Liver (tissue), 9 donors: ENCODE data around the gene CHRNA3. TPM values are rescaled to one million over a fixed set of nuclear protein-coding genes. Genes with fewer than 3 reads are reported as not detected.

Experiments
- DNase-seq: peaks from one replicate; pipeline ENCODE4 v3.0.0-alpha.2; 2017; ENCODE audit warnings: low spot score
- H3K27ac ChIP-seq, 2 donors: one replicate each; pipeline ENCODE4 v1.7.0; 2013; ENCODE audit warnings: inconsistent platforms in 2 of 2, low read length in 2 of 2, control low read depth in 1 of 2, low read depth in 1 of 2, mild to moderate bottlenecking in 1 of 2
- H3K27me3 ChIP-seq, 4 donors: one replicate each; pipeline versions ENCODE4 v1.6.1 to v1.7.0; 2013; ENCODE audit warnings: low read length in 3 of 4, inconsistent platforms in 1 of 4, mild to moderate bottlenecking in 1 of 4, moderate library complexity in 1 of 4; ENCODE audit not compliant: control insufficient read depth in 4 of 4, insufficient read depth in 4 of 4
- H3K36me3 ChIP-seq, 4 donors: one replicate each; pipeline versions ENCODE4 v1.6.1 to v1.7.0; 2013; ENCODE audit warnings: low read length in 3 of 4, mild to moderate bottlenecking in 3 of 4, low read depth in 1 of 4, moderate library complexity in 1 of 4; ENCODE audit not compliant: control insufficient read depth in 4 of 4, insufficient read depth in 3 of 4
- H3K4me1 ChIP-seq, 4 donors: one replicate each; pipeline versions ENCODE4 v1.6.1 to v1.7.0; 2013; ENCODE audit warnings: low read length in 3 of 4, mild to moderate bottlenecking in 3 of 4, moderate library complexity in 1 of 4; ENCODE audit not compliant: control insufficient read depth in 4 of 4, insufficient read depth in 4 of 4
- H3K4me3 ChIP-seq, 3 donors: one replicate each; pipeline versions ENCODE4 v1.6.1 to v1.7.0; 2013; ENCODE audit warnings: low read length in 3 of 3, control low read depth in 1 of 3, low read depth in 1 of 3, mild to moderate bottlenecking in 1 of 3
- H3K9ac ChIP-seq, 2 donors: one replicate each; pipeline ENCODE4 v1.7.0; 2013; ENCODE audit warnings: low read length in 2 of 2, mild to moderate bottlenecking in 2 of 2, moderate library complexity in 2 of 2, control low read depth in 1 of 2, low read depth in 1 of 2
- H3K9me3 ChIP-seq, 4 donors: one replicate each; pipeline versions ENCODE4 v1.6.1 to v1.7.0; 2013; ENCODE audit warnings: low read length in 3 of 4; ENCODE audit not compliant: control insufficient read depth in 4 of 4
- EGR1 ChIP-seq, 2 donors: IDR thresholded peaks; 2 replicates each; pipeline ENCODE4 v1.6.1; 2016 to 2018; ENCODE audit warnings: antibody characterized with exemption in 2 of 2, low read depth in 2 of 2
- FOXA1 ChIP-seq: IDR thresholded peaks from 2 replicates; pipeline ENCODE4 v1.6.1; 2016; ENCODE audit warnings: antibody characterized with exemption
- FOXA2 ChIP-seq: IDR thresholded peaks from 2 replicates; pipeline ENCODE4 v1.6.1; 2016; ENCODE audit warnings: antibody characterized with exemption
- GABPA ChIP-seq, 2 donors: IDR thresholded peaks in 1 of 2; conservative IDR thresholded peaks in 1 of 2; 2 replicates each; pipeline ENCODE4 v1.6.1; 2016; ENCODE audit warnings: antibody characterized with exemption in 2 of 2, mild to moderate bottlenecking in 1 of 2, moderate library complexity in 1 of 2
- HNF4G ChIP-seq: IDR thresholded peaks from 2 replicates; pipeline ENCODE4 v1.6.1; 2016; ENCODE audit warnings: antibody characterized with exemption
- NR2F2 ChIP-seq: IDR thresholded peaks from 2 replicates; pipeline ENCODE4 v1.6.1; 2016; ENCODE audit warnings: antibody characterized with exemption
- RAD21 ChIP-seq, 2 donors: IDR thresholded peaks; 2 replicates each; pipeline ENCODE4 v1.6.1; 2016; ENCODE audit warnings: antibody characterized with exemption in 2 of 2, mild to moderate bottlenecking in 2 of 2
- RXRA ChIP-seq, 2 donors: IDR thresholded peaks; 2 replicates each; pipeline ENCODE4 v1.6.1; 2017 to 2018; ENCODE audit warnings: antibody characterized with exemption in 2 of 2, mild to moderate bottlenecking in 1 of 2
- SP1 ChIP-seq: IDR thresholded peaks from 2 replicates; pipeline ENCODE4 v1.6.1; 2018; ENCODE audit warnings: antibody characterized with exemption, mild to moderate bottlenecking
- TAF1 ChIP-seq: conservative IDR thresholded peaks from 2 replicates; pipeline ENCODE4 v1.6.1; 2016; ENCODE audit warnings: antibody characterized with exemption, mild to moderate bottlenecking
- YY1 ChIP-seq: IDR thresholded peaks from 2 replicates; pipeline ENCODE4 v1.6.1; 2016; ENCODE audit warnings: antibody characterized with exemption, mild to moderate bottlenecking
- WGBS: extraction: QIAGEN DNeasy Blood & Tissue Kit; methylation state at CpG from one replicate; pipeline ENCODE4 v1.1.7; 2013; 5-methylcytosine and 5-hydroxymethylcytosine counted together
- polyA plus RNA-seq, 2 donors: library from polyadenylated mRNA; stranded (reverse) in 1 of 2; unstranded in 1 of 2; fragments of 200-250 nt in 1 of 2; fragments of >200 nt in 1 of 2; fragmentation: Nextera tagmentation in 1 of 2; extraction: Ambion mirVana in 1 of 2; gene quantifications; one replicate each; pipeline versions ENCODE4 v1.2.1 to v1.2.3, GENCODE V29; 2013 to 2015
- total RNA-seq, 2 donors: library from RNA; depleted of rRNA; stranded (reverse); fragments of >200 nt; gene quantifications; one replicate each; pipeline ENCODE4 v1.2.3, GENCODE V29; 2014
- TF ChIP-seq, protein P1 (sequence below): IDR thresholded peaks from 2 replicates; pipeline ENCODE4 v1.6.1; 2016; ENCODE audit warnings: antibody characterized with exemption
- TF ChIP-seq, protein P2 (sequence below): IDR thresholded peaks from 2 replicates; pipeline ENCODE4 v1.6.1; 2016; ENCODE audit warnings: antibody characterized with exemption
- TF ChIP-seq, protein P3 (sequence below): fragments of 150-350 bp; IDR thresholded peaks from 2 replicates; pipeline ENCODE4 v1.5.1; 2017; ENCODE audit warnings: improper control_type of control experiment, low read depth, low read length; ENCODE audit not compliant: missing input control
- TF ChIP-seq, protein P4 (sequence below): IDR thresholded peaks from 2 replicates; pipeline ENCODE4 v1.6.1; 2016; ENCODE audit warnings: antibody characterized with exemption
- donor health status: healthy.
- donor health status: healthy.
- donor health status: healthy.
- donor health status: healthy.
- donor health status: healthy.

Gene CHRNA3
- total and polyA plus RNA-seq, 4 donors: not detected

GRCh38 chr15:78574944-78575343 is 45.9 kb downstream of the CHRNA3 start:
- no peak overlapping the region for H3K9ac ChIP-seq
- TF ChIP-seq, protein P1, sequence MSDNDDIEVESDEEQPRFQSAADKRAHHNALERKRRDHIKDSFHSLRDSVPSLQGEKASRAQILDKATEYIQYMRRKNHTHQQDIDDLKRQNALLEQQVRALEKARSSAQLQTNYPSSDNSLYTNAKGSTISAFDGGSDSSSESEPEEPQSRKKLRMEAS: no peak
- TF ChIP-seq, protein P2, sequence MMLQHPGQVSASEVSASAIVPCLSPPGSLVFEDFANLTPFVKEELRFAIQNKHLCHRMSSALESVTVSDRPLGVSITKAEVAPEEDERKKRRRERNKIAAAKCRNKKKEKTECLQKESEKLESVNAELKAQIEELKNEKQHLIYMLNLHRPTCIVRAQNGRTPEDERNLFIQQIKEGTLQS: no peak
- no peak for TF ChIP-seq FOXA1
- TF ChIP-seq RXRA (IDR thresholded peaks at IDR 0.05): no peak
- no peak for TF ChIP-seq NR2F2
- TF ChIP-seq GABPA (IDR thresholded peaks at IDR 0.05 in 1 of 2, conservative IDR thresholded peaks at IDR 0.05 in 1 of 2): no peak
- no peaks in the 10 kb centered on the region for H3K27me3 ChIP-seq
- no peaks in the 10 kb centered on the region for H3K36me3 ChIP-seq
- WGBS: 80% methylated on average over 1 of the region's 1 CpG
- DNase-seq: no peak
- H3K4me1 ChIP-seq: no peaks in the 10 kb centered on the region
- H3K27ac ChIP-seq: no peak overlapping the region
- H3K9me3 ChIP-seq: no peaks in the 10 kb centered on the region
- H3K4me3 ChIP-seq: no peak overlapping the region

DNA sequence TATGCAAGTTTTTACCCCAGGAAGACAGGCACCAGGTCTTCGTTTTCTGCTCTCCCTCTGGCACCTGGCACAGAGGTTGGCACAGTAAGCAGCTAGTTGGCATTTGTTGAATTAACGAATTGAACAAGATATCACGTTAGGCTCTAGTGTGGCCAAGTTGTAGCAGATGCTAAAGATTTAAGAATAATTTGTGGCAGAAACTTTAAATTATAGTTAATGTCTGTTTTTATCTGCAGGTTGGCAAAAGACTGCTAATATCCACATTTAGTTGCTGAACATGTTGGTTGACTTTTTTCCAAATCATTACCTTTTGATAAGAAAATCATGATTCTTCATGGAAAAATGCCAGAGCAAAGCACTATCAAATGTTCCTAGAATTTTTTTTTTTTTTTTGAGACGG is 47.4 kb downstream of the CHRNA3 start:
- Histone ChIP-seq H3K27ac (no peak overlapping the region), H3K9ac (no peak overlapping the region), H3K9me3 (no peaks in the 10 kb centered on the region), H3K36me3 (no peaks in the 10 kb centered on the region), H3K27me3 (no peaks in the 10 kb centered on the region), H3K4me1 (no peaks in the 10 kb centered on the region), H3K4me3 (no peak overlapping the region)
- no peak for TF ChIP-seq HNF4G
- no peak for TF ChIP-seq EGR1 (IDR thresholded peaks at IDR 0.05; ENCODE audit: low read depth in 2 of 2)
- no peak for TF ChIP-seq YY1
- no peak for TF ChIP-seq RXRA (IDR thresholded peaks at IDR 0.05)
- no peak for TF ChIP-seq FOXA2
- WGBS: 72% methylated on average over 4 of the region's 4 CpGs
- no peak for DNase-seq

DNA sequence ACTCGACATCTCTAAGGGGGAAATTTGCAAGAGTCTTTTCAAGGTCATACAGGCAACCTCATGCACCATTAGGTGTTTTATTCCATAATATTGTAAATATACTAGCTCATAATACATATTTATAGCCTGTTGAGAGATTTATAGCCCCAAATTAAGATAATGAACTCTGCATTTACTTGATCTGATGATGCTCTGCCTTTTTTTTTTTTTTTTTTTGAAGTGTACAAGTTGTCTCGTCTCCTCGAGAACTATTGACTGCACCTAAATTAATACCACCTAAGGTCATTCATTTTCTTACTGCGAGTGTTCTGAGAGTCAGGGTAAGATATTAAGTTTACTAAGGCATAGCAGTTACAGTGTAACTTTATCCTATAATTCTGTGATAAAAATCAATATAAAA is 49.4 kb downstream of the CHRNA3 start:
- Histone ChIP-seq H3K9me3 (no peaks in the 10 kb centered on the region), H3K27ac (no peak overlapping the region), H3K4me1 (peaks cover 0 to under 1% (median 0%) of the 10 kb centered on the region in 4 donors), H3K9ac (no peak overlapping the region), H3K36me3 (no peaks in the 10 kb centered on the region), H3K27me3 (peaks cover 0 to 2% (median 0%) of the 10 kb centered on the region in 4 donors), H3K4me3 (no peak overlapping the region)
- no peak for TF ChIP-seq TAF1
- no peak for DNase-seq
- WGBS: 89% methylated on average over 4 of the region's 4 CpGs

DNA sequence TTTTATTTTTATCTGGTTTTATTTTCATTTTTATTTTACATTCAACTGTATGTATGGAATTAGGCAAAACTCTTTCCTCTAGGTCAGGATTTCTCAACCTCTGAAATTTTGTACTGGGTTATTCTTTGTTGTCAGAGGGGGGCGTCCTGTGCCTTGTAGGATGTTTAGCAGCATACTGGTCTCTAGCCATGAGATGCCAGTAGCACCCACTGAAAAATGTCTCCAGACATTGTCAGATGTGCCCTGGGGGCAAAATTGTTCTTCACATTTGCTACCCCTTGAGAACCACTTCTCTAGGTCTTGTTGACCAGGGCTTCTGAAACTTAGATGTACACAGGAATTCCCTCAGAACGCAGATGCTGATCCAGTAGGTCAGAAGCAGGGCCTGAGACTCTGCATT is 50.1 kb downstream of the CHRNA3 start:
- Histone ChIP-seq H3K36me3 (no peaks in the 10 kb centered on the region), H3K4me1 (peaks cover 3 to 7% (median 6%) of the 10 kb centered on the region in 4 donors), H3K9ac (no peak overlapping the region), H3K4me3 (no peak overlapping the region), H3K27me3 (peaks cover 0 to 2% (median 0%) of the 10 kb centered on the region in 4 donors), H3K9me3 (no peaks in the 10 kb centered on the region), H3K27ac (no peak overlapping the region)
- 77% methylated on average over 2 of the region's 2 CpGs for WGBS
- TF ChIP-seq FOXA1: no peak
- no peak for TF ChIP-seq RAD21 (IDR thresholded peaks at IDR 0.05)
- TF ChIP-seq RXRA (IDR thresholded peaks at IDR 0.05): no peak
- no peak for TF ChIP-seq SP1
- no peak for TF ChIP-seq NR2F2
- TF ChIP-seq HNF4G: no peak
- TF ChIP-seq TAF1: no peak
- TF ChIP-seq, protein P3, sequence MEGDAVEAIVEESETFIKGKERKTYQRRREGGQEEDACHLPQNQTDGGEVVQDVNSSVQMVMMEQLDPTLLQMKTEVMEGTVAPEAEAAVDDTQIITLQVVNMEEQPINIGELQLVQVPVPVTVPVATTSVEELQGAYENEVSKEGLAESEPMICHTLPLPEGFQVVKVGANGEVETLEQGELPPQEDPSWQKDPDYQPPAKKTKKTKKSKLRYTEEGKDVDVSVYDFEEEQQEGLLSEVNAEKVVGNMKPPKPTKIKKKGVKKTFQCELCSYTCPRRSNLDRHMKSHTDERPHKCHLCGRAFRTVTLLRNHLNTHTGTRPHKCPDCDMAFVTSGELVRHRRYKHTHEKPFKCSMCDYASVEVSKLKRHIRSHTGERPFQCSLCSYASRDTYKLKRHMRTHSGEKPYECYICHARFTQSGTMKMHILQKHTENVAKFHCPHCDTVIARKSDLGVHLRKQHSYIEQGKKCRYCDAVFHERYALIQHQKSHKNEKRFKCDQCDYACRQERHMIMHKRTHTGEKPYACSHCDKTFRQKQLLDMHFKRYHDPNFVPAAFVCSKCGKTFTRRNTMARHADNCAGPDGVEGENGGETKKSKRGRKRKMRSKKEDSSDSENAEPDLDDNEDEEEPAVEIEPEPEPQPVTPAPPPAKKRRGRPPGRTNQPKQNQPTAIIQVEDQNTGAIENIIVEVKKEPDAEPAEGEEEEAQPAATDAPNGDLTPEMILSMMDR: no peak
- TF ChIP-seq, protein P4, sequence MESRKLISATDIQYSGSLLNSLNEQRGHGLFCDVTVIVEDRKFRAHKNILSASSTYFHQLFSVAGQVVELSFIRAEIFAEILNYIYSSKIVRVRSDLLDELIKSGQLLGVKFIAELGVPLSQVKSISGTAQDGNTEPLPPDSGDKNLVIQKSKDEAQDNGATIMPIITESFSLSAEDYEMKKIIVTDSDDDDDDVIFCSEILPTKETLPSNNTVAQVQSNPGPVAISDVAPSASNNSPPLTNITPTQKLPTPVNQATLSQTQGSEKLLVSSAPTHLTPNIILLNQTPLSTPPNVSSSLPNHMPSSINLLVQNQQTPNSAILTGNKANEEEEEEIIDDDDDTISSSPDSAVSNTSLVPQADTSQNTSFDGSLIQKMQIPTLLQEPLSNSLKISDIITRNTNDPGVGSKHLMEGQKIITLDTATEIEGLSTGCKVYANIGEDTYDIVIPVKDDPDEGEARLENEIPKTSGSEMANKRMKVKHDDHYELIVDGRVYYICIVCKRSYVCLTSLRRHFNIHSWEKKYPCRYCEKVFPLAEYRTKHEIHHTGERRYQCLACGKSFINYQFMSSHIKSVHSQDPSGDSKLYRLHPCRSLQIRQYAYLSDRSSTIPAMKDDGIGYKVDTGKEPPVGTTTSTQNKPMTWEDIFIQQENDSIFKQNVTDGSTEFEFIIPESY: no peak
- DNase-seq: no peak
